GM19328 (cell line): ENCODE results near the gene SETD1A.

Experiments
- ATAC-seq: cut with Tn5 transposase; IDR thresholded peaks from one replicate; pipeline ENCODE4 v1.9.1; 2021; ENCODE audit warnings: mild to moderate bottlenecking, moderate library complexity; ENCODE audit not compliant: unreplicated experiment

The SETD1A gene

DNA sequence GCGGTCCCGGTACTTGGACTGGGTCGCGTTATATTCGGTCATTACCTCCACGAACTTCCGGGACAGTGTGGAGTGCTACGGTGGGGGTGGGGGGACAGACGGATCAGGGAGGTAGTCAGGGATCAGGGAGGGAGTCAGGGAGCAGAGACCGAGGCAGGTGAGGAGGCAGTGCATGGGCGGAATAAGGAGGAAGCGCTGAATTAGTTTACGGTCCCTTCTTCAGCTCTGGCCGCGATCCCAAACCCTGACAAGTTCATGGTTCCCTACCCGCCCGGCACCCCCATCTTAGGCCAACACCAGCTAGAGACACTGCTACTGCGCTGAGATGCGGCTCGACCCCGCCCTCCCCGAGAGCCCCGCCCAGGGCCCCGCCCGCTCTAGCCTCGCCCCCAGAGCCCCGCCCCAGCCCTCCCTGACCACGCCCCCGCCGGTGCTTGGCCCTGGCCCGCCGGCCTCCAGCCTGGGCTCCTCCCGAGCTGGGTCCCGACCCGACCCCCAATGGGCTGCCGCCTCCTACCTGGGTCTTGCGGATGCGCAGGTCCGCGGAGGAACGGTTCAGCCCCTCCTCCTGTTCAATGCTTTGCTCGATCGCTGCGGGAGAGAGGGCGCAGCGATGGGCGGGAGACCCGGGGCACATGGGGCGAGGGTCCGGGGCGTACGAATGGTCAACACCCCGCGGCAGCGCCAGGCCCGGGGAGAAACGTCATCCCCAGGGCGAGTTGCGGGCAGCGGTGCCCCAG lies 39.6 kb downstream of the SETD1A start:
- ATAC-seq, result peak; percentile 74

DNA sequence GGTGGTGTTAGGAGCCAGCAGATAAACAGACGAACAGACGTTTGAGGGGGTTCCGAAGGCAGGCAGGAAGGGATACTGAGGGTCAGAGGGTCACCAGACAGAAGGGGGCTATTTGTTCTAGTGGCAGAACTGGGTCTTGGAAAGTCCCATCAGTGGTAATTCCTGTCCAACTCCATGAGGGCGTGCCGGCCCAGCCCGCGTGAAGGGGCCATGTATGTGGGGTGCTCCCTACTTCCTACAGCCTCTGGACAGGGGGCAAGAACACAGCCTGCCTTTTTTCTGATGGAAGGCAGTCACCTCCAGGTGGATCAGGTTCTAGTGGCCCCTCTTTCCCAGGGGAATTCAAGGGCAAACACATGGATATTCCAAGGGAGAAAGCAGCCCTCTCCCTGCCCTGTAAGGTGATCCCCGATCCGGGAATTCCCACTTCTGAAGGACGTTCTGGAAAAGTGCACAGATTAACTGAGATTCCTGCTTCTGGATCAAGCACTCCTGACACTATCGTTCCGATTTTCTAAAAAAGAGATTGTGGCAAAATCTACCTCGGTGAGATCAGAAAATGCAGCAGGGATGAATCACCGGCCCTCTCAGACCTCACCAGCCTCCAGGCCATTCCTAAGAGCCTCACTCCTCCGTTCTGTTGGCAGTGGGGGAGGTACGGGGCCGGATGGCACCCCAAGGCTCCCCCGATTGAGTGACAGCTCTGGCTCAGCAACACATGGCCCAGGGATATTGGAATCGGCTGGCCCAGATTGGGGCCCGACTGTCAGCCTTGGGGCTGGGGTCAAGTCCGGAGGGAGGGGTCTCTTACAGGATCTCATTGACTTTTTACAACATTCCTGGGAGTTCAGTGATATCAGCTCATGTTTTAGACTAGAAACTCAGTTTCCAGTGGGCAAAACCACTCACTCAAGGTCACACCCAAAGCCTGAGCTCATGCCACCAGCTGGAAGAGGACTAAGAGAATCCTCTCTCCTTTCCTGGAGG lies 40.5 kb downstream of the SETD1A start:
- no peak for ATAC-seq

DNA sequence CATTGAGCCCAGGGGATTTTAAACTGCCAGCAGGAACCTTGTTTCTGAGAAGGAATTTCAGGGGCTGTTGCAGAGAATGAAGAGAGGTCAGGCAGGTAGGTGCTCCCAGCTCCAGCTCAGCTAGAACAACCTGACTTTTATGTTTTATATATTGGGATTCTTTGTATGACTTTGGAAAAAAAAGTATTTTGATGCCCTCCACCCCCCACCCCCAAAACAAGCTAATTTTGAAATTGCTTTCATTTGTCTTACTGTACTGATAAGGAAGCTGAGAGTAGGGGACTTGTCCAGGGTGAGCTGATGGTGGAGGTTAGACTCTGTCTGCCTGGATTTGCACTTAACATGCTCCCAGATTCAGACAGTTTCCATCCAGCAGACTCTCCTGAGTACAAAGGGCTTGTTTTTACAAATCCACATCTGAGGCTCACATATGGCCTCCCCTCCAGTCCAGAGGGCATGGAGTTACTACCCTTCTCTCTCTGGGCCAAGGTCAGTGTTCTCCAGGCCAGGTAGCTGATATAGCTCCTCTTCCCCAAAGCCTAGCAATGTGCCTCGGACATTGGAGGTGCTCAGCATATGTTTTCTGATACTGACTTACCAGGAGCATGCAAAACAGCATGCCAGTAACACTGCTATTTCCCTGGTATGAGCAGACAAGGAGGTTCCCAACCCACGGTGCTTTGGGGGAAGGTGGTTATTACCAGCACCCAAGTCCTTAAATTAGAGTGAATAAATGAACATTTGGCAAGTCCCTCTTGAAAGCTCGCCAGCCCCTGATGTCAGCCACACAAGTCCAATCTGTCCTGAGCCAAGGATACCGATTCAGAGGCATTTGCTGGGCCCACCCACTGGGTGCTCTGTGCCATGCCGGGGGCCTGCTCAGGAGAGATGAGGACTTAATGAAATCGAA lies 41.6 kb downstream of the SETD1A start:
- no peak for ATAC-seq

DNA sequence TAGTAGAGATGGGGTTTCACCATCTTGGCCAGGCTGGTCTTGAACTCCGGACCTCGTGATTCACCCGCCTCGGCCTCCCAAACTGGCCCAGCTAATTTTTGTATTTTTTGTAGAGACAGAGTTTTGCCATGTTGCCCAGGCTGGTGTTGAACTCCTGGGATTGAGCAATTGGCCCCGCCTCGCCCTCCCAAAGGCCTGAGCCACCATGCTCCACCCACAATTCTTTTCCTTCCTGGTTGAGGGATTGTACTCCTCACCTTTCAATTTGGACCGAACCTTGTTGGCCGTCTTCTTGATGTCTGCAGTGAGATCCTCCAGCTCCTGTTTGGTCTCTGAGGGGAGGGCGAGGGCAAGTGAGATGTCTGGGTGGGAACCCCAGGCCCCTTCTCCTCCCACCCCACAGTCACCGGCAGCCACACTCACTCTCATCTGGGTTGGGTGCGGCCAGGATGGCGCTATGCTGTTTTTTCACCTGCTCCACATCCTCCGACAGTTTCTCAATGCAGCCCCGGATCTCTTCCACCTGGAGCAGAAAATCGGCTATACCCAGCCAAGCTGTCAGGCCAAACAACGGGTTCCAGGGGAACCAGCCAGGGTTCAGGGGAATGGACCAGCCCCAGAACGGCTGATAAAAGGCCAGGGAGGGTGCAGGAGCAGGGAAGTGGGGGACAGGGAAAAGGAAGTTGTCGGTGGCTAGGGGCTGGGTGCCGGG lies 43.3 kb downstream of the SETD1A start:
- ATAC-seq, result no peak

DNA sequence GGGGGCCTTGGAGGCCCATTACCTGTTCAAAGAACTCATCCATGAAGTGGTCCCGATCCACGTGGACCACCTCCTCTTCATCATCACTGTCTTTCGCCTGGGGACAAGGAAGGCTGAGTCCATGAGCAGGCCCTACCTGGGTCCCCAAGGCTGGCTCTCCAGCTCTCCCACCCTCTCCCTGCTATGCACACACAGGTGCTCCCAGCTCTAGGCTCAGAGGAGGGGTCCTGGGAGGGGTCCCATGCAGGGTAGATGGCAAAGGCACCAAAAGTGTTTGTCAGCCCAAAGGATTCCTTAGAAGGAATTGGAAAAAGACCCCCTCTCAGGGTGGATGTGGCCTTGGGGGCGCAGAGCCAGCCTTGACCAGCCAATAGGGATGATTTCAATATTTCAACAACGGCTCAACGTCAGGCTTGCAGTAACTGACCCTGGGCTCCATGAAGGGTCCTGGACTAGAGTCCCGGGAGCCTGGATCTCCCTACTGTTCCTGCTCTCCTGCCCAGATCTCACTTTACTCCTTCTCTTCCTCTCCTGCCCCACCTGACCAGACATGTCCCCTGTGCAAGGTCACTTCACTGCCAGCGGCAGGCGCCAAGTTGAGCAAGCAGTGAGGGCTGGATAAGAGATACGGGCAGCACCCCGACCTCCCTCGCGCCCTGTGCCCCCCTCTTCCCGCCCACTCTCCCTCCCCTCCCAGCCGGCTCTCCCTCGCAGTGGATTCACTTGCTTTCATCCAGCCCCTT lies 44.1 kb downstream of the SETD1A start:
- ATAC-seq, result no peak

DNA sequence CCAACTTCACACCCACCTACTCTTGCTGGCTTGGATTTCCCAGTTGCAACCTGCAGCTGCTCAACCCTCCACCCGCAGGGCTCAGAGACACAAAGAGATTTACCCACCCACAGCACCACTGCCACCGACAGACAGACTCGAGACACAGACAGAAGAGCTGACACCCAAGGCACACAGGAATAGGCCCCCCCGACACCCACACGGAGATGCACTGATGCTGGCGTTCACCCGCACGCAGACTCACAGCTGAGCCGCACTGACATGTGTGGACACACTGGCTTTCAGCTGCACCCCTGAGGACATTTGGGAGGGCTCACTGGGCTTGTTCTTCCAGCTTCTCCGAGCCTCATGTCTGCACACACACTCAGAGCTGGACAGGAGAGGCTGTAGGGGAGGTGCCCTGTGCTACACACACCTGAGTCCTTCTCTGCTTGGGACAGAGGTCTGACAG lies 44.7 kb downstream of the SETD1A start:
- no peak for ATAC-seq

DNA sequence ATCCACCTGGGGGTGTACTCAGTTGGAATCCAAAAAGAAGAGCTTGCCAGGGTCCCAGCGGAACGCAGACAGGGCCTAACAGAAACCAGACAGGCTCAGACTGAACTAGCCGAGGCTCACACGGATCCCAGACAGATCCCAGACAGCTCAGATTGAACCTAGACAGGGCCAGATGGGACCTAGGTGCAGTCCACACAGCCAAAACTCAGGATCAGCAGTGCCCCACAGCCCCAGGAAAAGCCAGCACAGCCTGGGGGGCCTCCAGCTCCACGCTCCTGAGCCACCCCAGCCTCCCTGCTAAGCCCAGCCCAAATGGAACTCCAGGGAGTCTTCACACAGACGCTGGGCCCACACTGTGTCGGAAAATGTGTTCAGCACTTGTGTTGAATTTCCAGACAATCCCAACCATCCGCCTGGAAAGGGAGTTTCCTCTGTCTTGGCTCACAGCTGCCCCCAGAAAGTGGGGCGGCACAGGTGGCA lies 45.3 kb downstream of the SETD1A start:
- no peak for ATAC-seq

DNA sequence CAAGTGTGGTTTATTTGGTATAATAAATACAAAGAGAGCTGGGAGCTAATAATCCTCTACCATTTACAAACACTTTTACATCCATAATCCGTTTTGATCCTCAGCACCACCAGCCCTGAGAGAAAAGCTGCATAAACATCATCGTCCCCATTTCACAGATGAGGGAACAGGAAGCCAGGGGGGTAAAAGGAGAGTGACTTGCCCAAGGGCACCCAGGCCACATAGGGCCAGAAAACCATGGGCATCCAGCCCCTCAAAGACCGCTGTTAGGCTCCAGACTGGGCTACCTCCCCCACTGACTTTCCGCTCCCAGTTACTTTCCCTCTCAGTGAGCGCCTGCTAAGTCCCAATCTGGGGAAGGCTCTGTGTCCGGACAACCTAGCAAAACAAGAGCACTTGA lies 46.2 kb downstream of the SETD1A start:
- ATAC-seq, result no peak

DNA sequence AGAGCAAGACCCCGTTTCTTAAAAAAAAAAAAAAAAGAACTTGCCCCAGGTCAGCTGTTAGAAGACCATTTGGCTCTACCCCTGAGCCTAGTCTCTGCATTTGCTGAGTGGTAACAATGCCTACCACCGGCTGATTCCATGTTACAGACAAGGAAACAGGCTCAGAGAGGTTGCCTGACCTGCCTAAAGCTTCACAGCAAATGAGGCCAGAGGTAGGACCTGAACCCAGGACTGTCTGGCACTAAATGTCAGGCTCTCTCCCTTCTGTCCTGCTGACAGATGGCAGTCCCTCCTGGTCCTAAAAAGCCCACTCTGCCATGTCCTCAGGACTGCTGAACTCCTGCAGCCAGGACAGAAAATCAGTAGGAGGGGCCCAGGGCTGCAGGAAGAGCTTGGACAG lies 47.1 kb downstream of the SETD1A start:
- ATAC-seq, result no peak

DNA sequence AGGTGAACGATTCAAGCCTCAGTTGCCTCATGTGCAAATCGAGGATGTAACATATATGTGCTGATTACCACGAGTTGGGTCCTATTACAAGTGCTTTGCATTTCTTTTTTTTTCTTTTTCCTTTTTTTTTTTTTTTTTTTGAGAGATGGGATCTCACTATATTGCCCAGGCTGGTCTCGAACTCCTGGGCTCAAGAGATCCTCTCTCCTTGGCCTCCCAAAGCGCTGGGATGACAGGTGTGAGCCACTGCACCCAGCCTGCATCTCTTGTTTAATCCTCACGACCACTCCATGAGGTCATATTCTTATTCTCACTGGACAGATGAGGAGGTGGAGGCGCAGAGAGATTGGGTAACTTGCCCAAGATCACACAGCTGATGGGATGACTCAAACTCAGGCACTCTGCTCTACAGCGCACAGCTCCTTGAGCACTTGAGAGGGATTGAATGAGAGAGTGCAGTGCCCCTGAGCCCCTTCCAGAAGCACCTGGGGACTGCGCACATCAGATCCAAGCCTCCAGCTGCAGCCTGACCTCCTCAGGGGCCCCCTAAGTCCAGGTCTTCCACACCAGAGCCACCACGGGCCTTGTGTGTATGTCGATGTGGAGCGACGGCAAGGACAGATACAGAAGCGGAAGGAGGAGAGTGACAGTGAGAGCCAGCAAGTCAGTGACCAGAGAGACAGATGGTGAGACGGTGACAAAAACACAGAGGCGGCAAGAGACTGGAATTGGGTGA lies 48.0 kb downstream of the SETD1A start:
- ATAC-seq, result no peak

DNA sequence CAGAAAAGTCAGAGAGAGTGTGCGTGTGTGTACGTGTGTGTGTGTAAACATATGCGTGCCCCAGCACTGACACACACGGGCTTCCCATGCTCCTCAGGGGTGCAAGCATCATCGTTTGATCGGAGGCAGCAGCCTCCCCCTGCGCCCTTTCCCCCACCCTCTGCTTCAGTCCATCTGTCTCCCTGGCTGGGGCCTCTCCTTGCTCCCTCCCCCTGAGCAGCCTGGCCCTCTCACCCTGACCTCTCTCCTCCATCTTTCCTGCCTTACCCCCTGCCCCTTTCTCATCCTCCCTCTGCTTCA lies 48.5 kb downstream of the SETD1A start:
- ATAC-seq, result no peak

DNA sequence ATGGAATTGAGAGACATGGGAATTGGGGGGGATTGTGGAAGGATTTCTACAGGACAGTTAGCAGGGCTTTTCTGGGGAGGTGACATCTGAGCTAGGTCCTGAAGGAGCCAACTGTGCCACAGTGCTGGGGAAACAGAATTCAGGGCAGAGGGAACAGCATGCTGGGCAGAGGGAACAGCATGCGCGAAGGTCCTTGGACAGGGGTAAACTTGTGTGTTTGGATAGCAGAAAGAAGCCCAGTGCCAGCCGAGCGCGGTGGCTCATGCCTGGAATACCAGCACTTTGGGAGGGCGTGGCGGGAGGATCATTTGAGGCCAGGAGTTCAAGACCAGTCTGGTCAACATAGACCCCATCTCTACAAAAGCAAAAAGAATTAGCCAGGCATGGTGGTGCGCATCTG lies 49.0 kb downstream of the SETD1A start:
- no peak for ATAC-seq

DNA sequence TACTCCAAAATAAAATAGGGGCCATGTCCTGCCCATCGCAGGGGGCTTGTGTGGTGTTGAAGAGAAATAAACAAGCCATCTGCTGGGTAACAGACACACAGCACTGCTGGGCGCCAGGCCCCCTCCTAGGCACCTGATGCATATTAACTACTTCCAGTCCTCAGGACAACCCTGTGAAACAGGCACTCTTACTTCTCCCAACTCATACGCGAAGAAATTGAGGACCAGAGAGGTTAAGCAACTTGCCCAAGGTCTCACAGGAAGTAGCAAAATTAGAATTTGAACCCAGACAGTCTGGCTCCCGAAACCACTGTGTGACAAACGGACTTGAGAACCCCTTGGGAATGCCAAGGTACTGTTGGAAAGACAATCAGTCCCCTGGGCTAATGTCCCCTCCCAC lies 50.1 kb downstream of the SETD1A start:
- ATAC-seq, result no peak

DNA sequence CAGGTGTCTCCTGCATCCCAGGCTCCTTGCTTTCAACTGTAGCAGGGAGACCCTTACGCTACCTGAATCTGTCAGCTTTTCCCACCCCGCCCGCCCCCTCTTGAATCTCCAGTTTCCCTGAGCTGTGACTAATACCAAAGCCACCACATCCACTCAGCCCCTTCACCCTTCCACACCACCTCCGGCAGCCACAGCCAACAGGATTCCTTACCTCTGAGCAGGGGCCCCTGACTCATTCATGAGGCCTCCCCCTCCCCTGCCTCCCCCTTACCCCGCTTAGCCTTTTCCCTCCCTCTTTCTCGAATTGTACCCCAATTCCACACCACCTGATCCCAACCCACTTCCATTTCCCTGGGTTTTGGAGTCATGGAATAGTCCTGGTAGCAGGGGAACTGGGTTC lies 50.6 kb downstream of the SETD1A start:
- ATAC-seq, result no peak

DNA sequence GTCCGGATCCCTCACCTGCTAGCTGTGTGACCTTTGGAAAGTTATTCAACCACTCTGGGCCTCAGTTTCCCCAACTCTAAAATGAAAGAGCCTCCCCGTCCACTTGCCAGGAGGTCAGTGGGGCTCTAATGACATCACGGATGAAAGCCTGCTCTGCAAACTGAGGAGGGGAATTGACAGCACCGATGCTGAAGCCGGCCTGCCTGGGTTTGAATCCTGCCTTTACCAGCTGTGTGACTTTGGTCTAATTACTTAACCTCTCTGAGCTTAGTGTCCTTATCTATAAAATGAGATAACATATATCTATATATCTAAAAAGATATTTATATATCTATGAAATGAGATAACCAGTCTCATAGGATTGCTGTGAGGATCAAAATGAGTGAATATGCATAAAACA lies 51.0 kb downstream of the SETD1A start:
- no peak for ATAC-seq

DNA sequence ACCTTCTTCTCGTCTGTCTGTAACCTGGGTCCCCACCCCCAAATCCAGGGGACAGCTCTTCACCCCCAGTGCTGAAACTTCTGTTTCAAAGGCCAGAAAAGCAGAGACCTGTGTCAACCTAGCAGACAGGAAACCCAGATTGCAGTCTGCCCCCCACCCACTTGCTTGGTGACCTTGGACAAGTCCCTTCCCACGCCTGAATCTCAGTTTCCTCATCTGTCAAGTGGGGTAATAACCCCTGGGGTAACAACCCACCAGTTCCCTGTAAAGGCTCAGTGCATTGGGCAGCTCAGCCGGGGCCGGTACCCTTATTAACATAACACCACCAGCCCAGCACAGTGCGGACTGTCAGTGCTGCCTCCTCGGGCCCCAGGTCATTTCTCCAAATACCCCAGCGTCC lies 51.6 kb downstream of the SETD1A start:
- ATAC-seq, result no peak

DNA sequence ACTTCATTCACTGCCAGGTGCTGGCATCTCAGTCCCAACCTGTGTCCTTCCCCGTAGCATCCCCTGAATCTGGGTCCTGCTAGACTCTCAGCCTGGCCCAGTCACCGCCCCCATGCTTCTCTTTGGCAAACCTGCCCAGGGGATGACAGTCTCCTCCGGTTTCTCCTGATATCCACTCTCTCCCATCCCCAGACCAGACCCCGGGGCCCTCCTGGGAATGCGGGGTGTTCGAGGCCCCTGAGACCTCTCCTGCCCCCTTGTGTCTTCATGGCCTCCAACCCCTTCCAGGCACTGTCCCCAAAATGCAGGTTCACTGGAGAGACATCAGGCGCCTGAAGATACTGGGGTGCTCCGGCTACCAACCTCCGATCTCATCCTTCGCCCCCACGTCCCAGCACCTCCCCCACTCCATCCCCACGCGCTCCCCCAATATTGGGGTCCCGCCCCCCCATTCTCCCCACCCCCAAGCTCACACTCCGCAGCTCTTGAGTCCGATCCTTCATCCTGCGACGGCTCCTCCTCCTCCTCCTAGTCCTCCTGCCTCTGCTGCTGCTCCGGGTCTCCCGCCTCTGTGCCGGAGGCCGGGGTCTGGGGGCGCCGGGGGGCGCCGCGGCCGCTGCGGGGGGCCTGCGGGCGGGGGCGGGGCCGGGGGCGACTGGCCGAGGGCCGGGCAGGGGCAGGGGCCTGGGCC lies 52.5 kb downstream of the SETD1A start:
- ATAC-seq, result no peak

DNA sequence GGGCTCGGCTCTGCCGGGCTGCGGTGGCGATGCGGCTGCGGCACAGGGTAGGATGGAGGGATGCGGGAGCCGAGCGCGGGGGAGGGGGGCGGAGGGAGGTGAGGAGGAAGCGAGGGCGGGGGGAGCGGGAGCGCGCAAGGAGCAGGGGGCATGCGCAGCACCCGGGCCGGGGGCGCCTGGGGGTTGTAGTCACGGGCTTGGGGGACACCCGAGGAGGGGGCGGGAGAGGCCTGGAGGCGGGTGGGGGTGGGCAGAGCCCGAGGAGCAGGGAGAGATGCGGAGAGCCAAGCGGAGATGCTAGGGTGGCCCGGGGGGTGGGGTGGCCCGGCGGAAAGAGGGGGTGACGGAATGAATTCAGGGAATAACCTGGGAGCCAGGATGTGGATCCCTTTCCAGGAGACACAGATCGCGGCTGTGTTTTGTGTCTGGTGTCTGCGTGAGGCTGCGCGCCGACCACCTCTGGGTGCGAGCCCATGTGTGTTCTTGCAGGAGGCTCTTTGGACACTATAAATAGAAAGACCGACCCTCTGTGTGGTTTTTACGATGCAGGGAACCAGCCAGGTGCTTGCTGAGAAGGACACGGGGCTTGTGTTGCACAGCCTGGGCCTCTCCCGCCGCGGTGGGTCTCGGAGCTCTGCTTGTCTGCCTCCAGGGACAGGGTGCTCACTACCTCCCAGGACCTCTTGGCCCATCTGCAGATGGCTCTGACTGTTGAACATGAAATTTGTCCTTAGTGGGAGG lies 53.2 kb downstream of the SETD1A start, which contains the start of gene STX1B:
TSS of gene STX1B (minus strand) at position 54 of the 741 bp plus-strand sequence. CDS start 242 bp downstream, outside the sequence.
- no peak for ATAC-seq
